ENCODE results near the gene MKLN1. TPM values are rescaled to one million over a fixed set of nuclear protein-coding genes. Genes with fewer than 3 reads are reported as not detected.

The MKLN1 gene
- total and polyA plus RNA-seq, 7 donors: 14.7 to 70.8 (median 42.9) TPM

- 86 to 92% (median 89%) methylated on average over 5 of the region's 5 CpGs for WGBS, 3 donors
- DNase-seq (no peak), ATAC-seq (no peak)
- intact Hi-C loops (cut with DNase I): no loop called here
- Histone ChIP-seq H3K36me3 (ENCODE audit: insufficient read depth in 1 of 2, low read depth in 1 of 2) (no peaks in the 10 kb centered on the region), H3K9me3 (no peaks in the 10 kb centered on the region), H3K4me1 (peaks cover 38% of the 10 kb centered on the region), H3K27me3 (ENCODE audit: insufficient read depth in 3 of 3, low read length in 2 of 3) (no peaks in the 10 kb centered on the region), H3K4me3 (no peak overlapping the region), H3K27ac (peak overlapping the region; percentile 76)
- no peak for TF ChIP-seq CTCF (IDR thresholded peaks at IDR 0.05)
Observed at GRCh38 chr7:131543298-131543697, 215.6 kb downstream of the MKLN1 start.

GRCh38 chr7:131544021-131544420, 216.3 kb downstream of the MKLN1 start:
- Histone ChIP-seq H3K4me1 (peaks cover 31% of the 10 kb centered on the region), H3K27ac (peak overlapping the region; percentile 76), H3K27me3 (ENCODE audit: insufficient read depth in 3 of 3, low read length in 2 of 3) (no peaks in the 10 kb centered on the region), H3K9me3 (no peaks in the 10 kb centered on the region), H3K4me3 (no peak overlapping the region), H3K36me3 (ENCODE audit: insufficient read depth in 1 of 2, low read depth in 1 of 2) (no peaks in the 10 kb centered on the region)
- intact Hi-C loops (cut with DNase I): no loop called here
- TF ChIP-seq CTCF (IDR thresholded peaks at IDR 0.05): no peak
- ATAC-seq (no peak), DNase-seq (no peak)
- 91 to 98% (median 95%) methylated on average over 3 of the region's 3 CpGs for WGBS, 3 donors

- ATAC-seq (no peak), DNase-seq (no peak)
- H3K4me1 ChIP-seq: peaks cover 28% of the 10 kb centered on the region
- WGBS, 3 donors: 63 to 83% (median 76%) methylated on average over 13 to 16 of the region's 16 CpGs
- peak overlapping the region; percentile 76 for H3K27ac ChIP-seq
- H3K9me3 ChIP-seq: no peaks in the 10 kb centered on the region
- no peak for TF ChIP-seq CTCF (IDR thresholded peaks at IDR 0.05)
- H3K36me3 ChIP-seq (ENCODE audit: insufficient read depth in 1 of 2, low read depth in 1 of 2): no peaks in the 10 kb centered on the region
- intact Hi-C loops (cut with DNase I): no loop called here
- H3K4me3 ChIP-seq: no peak overlapping the region
- no peaks in the 10 kb centered on the region for H3K27me3 ChIP-seq (ENCODE audit: insufficient read depth in 3 of 3, low read length in 2 of 3)
Observed at GRCh38 chr7:131544449-131545301, 217.0 kb downstream of the MKLN1 start.

GRCh38 chr7:131546126-131546525, 218.4 kb downstream of the MKLN1 start:
- WGBS, 3 donors: 79 to 83% (median 82%) methylated on average over 12 of the region's 12 CpGs
- Histone ChIP-seq H3K9me3 (no peaks in the 10 kb centered on the region), H3K4me3 (no peak overlapping the region), H3K36me3 (ENCODE audit: insufficient read depth in 1 of 2, low read depth in 1 of 2) (no peaks in the 10 kb centered on the region), H3K27me3 (ENCODE audit: insufficient read depth in 3 of 3, low read length in 2 of 3) (no peaks in the 10 kb centered on the region), H3K4me1 (peaks cover 15% of the 10 kb centered on the region), H3K27ac (no peak overlapping the region)
- intact Hi-C loops (cut with DNase I): no loop called here
- no peak for TF ChIP-seq CTCF (IDR thresholded peaks at IDR 0.05)
- DNase-seq (no peak), ATAC-seq (no peak)

Other genes with a start within 250 kb of the MKLN1 start
- gene PODXL, start 228.8 kb downstream of the MKLN1 start, total RNA-seq: 10 to 100 TPM; 16.2 to 46.8 (median 21.8) TPM
- gene PODXL, start 228.8 kb downstream of the MKLN1 start, polyA plus RNA-seq: 10 to 100 TPM in 2 of 3 donors, 1 to 10 TPM in 1; 9.0 to 13.3 (median 10.6) TPM